ENCODE data around the gene SRC. TPM values are rescaled to one million over a fixed set of nuclear protein-coding genes. Genes with fewer than 3 reads are reported as not detected.

SRC gene
- total RNA-seq, 4 donors from 2014 or later = 15.1 to 29.3 (median 19.7) TPM

- DNase-seq (ENCODE audit: low spot score) = no peak
- ATAC-seq (ENCODE audit: low FRiP score) = no peak
- no peak for TF ChIP-seq CTCF (IDR thresholded peaks at IDR 0.05)
These were observed 9.6 kb downstream of the SRC start for GRCh38 chr20:37355252-37356180.

GRCh38 chr20:37356387-37356786 is 10.4 kb downstream of the SRC start:
- TF ChIP-seq CTCF (IDR thresholded peaks at IDR 0.05) = no peak
- DNase-seq (ENCODE audit: low spot score) (no peak), ATAC-seq (ENCODE audit: low FRiP score) (no peak)

GRCh38 chr20:37356961-37357371 is 11.0 kb downstream of the SRC start:
- no peak for DNase-seq (ENCODE audit: low spot score)
- TF ChIP-seq CTCF (IDR thresholded peaks at IDR 0.05) = no peak
- no peak for ATAC-seq (ENCODE audit: low FRiP score)

- no peak for TF ChIP-seq CTCF (IDR thresholded peaks at IDR 0.05)
- DNase-seq (ENCODE audit: low spot score) (no peak), ATAC-seq (ENCODE audit: low FRiP score) (no peak)
These were observed 11.8 kb downstream of the SRC start for GRCh38 chr20:37357481-37358365.

GRCh38 chr20:37358366-37359150 is 12.6 kb downstream of the SRC start:
- ATAC-seq (ENCODE audit: low FRiP score) (no peak), DNase-seq (ENCODE audit: low spot score) (no peak)
- TF ChIP-seq CTCF (IDR thresholded peaks at IDR 0.05) = no peak

- DNase-seq (ENCODE audit: low spot score) (no peak), ATAC-seq (ENCODE audit: low FRiP score) (no peak)
- no peak for TF ChIP-seq CTCF (IDR thresholded peaks at IDR 0.05)
These were observed 13.4 kb downstream of the SRC start for GRCh38 chr20:37359331-37359730.
